SH-SY5Y (cell line): Measurements from ENCODE around the gene LMBR1.

ENCODE experiments used
- GATA2 ChIP-seq: IDR thresholded peaks from 2 replicates; pipeline ENCODE4 v1.6.1; 2011; ENCODE audit warnings: mild to moderate bottlenecking, low read depth, low read length
- GATA3 ChIP-seq: IDR thresholded peaks from 2 replicates; pipeline ENCODE4 v1.6.1; 2011; ENCODE audit warnings: low read depth, mild to moderate bottlenecking, low read length, moderate library complexity

DNA sequence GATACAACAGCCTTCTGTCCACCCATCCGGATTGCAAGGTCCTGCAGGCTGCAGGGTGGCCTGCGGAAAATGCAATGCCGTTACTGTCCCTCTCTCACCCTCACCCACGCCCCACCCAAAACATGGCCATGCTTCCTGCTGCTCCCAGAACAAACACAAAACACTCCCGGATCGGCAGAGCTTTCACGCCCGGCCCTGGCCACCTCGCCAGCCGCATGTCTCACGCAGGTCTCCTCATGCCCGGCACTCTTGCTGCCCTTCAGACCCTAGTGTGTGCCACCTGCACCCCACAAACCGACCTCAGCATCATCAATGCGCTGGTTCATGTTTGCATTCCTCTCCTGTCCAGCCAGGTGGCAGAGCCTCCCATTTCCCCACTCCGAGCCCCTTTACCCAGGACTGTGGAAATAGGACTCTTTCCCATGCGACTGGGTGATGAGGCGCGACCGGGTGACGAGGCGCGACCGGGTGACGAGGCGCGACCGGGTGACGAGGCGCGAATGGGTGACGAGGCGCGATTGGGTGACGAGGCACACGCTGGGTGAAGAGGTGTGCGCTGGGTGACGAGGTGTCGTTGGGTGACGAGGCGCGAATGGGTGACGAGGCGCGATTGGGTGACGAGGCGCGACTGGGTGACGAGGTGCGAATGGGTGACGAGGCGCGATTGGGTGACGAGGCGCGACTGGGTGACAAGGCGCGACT lies 47.6 kb upstream of the LMBR1 start:
- no peak for TF ChIP-seq GATA3
- no peak for TF ChIP-seq GATA2
